Measurements from ENCODE around the gene STK11IP.

The STK11IP gene

DNA sequence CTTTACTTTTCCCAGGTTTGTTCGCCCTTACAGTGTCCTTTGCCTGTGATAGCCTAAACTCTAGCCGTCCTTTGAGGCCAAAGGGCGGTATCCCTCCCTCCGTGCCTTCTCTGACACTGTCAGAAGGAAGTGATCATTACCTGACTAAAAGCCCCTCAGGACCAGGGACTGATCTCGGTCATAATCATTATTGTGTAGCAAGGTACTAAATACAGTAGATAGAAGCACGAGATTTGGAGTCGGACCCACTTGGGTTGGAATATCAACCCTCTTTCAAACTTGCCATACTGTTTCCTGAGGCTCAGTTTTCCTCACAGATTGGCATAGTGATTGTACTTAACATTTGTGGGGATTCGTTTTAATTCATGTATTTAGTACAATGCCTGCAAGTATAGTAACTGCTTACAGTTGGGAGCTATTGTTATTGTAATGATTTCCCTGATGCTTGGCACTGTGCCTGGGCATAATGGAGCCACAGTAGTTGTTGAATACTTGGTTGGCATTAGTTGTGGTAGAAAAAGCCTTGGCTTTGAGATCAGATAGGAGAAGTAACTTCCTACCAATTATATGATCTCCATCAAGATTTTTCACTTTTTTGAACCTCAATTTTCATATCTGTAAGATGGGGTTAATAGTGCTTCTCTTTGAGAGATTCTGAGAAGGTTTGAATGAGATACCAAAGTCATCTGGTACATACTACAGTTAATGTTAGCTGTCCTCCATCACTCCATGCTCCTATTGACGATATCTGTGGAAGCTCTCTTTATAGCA lies 836 bp downstream of the STK11IP start:
- no peaks in the 10 kb centered on the region for H3K36me3 ChIP-seq (ENCODE audit: control insufficient read depth, low read depth, low read length)
- H3K4me3 ChIP-seq (ENCODE audit: low read length), result peak overlapping the region; percentile 96
- H3K9me3 ChIP-seq (ENCODE audit: control insufficient read depth, low read depth, low read length), result no peaks in the 10 kb centered on the region
- H3K4me1 ChIP-seq (ENCODE audit: control insufficient read depth, low read depth, low read length), result peaks cover 14% of the 10 kb centered on the region
- peak overlapping the region; percentile 59 for H3K9ac ChIP-seq (ENCODE audit: low read length)
- H3K27ac ChIP-seq (ENCODE audit: low read length), result peak overlapping the region; percentile 67
- H3K27me3 ChIP-seq (ENCODE audit: control insufficient read depth, insufficient read depth, low read length), result no peaks in the 10 kb centered on the region

DNA sequence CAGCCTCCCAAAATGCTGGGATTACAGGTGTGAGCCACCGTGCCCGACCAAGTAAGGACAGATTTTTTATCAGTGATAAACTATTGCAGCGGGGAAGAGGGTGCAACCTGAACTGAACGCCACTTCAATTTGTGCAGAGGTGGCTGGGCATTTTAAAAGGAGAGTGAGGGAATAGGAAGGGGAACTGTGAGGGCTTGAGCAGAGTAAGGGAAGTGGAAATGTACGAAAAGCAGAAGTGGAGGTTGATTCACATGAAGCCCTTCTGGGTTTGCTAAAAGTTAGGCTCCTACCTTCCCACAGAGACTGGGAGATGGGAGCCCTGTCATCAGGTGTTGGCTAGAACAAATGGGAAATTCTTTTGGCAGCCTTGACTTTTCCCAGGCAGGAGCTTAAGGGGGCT lies 6.1 kb downstream of the STK11IP start:
- H3K27me3 ChIP-seq (ENCODE audit: control insufficient read depth, insufficient read depth, low read length), result no peaks in the 10 kb centered on the region
- H3K4me1 ChIP-seq (ENCODE audit: control insufficient read depth, low read depth, low read length), result no peaks in the 10 kb centered on the region
- no peak overlapping the region for H3K9ac ChIP-seq (ENCODE audit: low read length)
- no peak overlapping the region for H3K27ac ChIP-seq (ENCODE audit: low read length)
- peaks cover 12% of the 10 kb centered on the region for H3K36me3 ChIP-seq (ENCODE audit: control insufficient read depth, low read depth, low read length)
- no peak overlapping the region for H3K4me3 ChIP-seq (ENCODE audit: low read length)
- H3K9me3 ChIP-seq (ENCODE audit: control insufficient read depth, low read depth, low read length), result no peaks in the 10 kb centered on the region

DNA sequence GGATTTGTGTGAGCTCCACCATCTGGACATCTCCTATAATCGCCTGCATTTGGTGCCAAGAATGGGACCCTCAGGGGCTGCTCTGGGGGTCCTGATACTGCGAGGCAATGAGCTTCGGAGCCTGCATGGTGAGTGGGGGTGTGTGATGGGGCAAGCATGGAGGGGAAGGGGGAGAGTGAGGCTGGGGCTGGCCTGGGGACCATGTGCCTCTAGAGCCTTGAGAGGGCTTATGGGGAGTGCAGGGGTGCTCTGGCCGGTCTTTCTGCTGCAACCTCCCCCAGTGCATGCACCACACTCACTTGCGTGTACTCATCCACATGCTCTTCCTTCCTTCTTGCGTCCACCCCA lies 7.9 kb downstream of the STK11IP start:
- no peaks in the 10 kb centered on the region for H3K27me3 ChIP-seq (ENCODE audit: control insufficient read depth, insufficient read depth, low read length)
- H3K4me1 ChIP-seq (ENCODE audit: control insufficient read depth, low read depth, low read length), result no peaks in the 10 kb centered on the region
- H3K9ac ChIP-seq (ENCODE audit: low read length), result no peak overlapping the region
- H3K4me3 ChIP-seq (ENCODE audit: low read length), result no peak overlapping the region
- peaks cover 12% of the 10 kb centered on the region for H3K36me3 ChIP-seq (ENCODE audit: control insufficient read depth, low read depth, low read length)
- H3K9me3 ChIP-seq (ENCODE audit: control insufficient read depth, low read depth, low read length), result no peaks in the 10 kb centered on the region
- no peak overlapping the region for H3K27ac ChIP-seq (ENCODE audit: low read length)

DNA sequence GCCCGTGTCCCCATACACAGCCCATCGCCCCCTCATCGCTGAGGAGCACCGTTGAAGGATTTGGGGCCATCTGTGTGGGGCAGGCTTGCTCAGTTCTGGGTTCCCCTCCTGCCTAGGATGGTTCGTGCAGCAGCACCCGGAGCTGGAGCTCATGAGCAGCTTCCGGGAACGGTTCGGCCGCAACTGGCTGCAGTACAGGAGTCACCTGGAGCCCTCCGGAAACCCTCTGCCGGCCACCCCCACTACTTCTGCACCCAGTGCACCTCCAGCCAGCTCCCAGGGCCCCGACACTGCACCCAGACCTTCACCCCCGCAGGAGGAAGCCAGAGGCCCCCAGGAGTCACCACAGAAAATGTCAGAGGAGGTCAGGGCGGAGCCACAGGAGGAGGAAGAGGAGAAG lies 10.3 kb downstream of the STK11IP start:
- no peak overlapping the region for H3K27ac ChIP-seq (ENCODE audit: low read length)
- H3K36me3 ChIP-seq (ENCODE audit: control insufficient read depth, low read depth, low read length), result peaks cover 17% of the 10 kb centered on the region
- H3K9me3 ChIP-seq (ENCODE audit: control insufficient read depth, low read depth, low read length), result no peaks in the 10 kb centered on the region
- H3K4me1 ChIP-seq (ENCODE audit: control insufficient read depth, low read depth, low read length), result no peaks in the 10 kb centered on the region
- no peaks in the 10 kb centered on the region for H3K27me3 ChIP-seq (ENCODE audit: control insufficient read depth, insufficient read depth, low read length)
- no peak overlapping the region for H3K4me3 ChIP-seq (ENCODE audit: low read length)
- no peak overlapping the region for H3K9ac ChIP-seq (ENCODE audit: low read length)

DNA sequence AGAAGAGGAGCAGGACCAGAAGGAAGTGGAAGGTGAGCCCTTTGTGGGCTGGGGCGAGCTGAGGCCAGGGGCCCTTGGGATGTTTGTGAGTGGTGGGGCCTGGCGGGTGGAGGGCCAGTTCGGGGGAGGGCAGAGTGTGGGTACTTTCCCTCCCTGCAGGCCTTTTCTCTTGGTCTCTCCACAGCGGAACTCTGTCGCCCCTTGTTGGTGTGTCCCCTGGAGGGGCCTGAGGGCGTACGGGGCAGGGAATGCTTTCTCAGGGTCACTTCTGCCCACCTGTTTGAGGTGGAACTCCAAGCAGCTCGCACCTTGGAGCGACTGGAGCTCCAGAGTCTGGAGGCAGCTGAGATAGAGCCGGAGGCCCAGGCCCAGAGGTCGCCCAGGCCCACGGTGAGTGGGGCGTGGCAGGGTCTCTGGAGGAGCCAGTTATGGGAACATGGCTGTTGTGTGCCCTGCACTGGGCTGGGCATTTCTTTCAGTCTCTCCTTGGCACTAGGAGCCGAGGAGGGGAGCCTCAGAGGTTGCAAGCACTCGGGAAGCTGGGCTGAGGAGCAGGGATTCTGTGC lies 10.8 kb downstream of the STK11IP start:
- Histone ChIP-seq H3K27me3 (ENCODE audit: control insufficient read depth, insufficient read depth, low read length) (no peaks in the 10 kb centered on the region), H3K9ac (ENCODE audit: low read length) (no peak overlapping the region), H3K27ac (ENCODE audit: low read length) (no peak overlapping the region), H3K36me3 (ENCODE audit: control insufficient read depth, low read depth, low read length) (peaks cover 17% of the 10 kb centered on the region), H3K4me1 (ENCODE audit: control insufficient read depth, low read depth, low read length) (no peaks in the 10 kb centered on the region), H3K9me3 (ENCODE audit: control insufficient read depth, low read depth, low read length) (no peaks in the 10 kb centered on the region), H3K4me3 (ENCODE audit: low read length) (no peak overlapping the region)

DNA sequence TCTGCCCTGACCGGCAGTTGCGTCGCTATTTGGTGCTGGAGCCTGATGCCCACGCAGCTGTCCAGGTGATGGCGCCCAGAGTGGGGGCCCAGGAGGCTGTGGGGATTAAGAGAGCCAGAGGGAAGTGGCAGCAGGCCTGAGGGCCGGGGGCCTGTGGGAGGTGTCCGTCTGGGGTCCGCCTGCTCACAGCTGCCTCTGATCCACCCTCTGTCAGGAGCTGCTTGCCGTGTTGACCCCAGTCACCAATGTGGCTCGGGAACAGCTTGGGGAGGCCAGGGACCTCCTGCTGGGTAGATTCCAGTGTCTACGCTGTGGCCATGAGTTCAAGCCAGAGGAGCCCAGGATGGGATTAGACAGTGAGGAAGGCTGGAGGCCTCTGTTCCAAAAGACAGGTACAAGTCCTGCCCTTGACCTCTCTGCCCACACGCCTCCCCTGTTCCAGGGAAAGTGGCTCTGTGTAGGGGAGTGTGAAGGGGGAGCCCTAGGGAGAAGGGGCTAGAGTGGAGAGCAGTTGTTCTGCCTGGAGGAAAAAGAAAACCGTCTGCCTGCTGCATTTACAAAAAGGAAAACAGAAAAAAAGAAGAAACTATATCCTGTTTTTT lies 11.6 kb downstream of the STK11IP start:
- no peak overlapping the region for H3K27ac ChIP-seq (ENCODE audit: low read length)

DNA sequence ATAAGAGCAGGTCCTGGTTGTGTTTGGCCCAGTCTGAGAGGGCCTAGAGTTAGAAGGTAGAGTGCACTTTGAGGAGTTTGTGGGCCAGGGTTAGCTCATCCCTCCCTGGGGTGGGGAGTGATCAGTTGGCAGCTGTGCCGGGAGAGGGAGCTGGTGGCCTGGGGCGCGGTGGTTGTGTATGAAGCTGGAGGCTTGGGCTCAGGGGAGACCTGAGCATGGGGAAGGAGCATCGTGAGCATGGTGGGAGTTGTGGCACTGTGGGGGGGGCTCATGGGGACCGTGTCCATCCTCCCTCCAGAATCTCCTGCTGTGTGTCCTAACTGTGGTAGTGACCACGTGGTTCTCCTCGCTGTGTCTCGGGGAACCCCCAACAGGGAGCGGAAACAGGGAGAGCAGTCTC lies 13.6 kb downstream of the STK11IP start:
- Histone ChIP-seq H3K4me3 (ENCODE audit: low read length) (no peak overlapping the region), H3K36me3 (ENCODE audit: control insufficient read depth, low read depth, low read length) (peaks cover 13% of the 10 kb centered on the region), H3K9ac (ENCODE audit: low read length) (no peak overlapping the region), H3K4me1 (ENCODE audit: control insufficient read depth, low read depth, low read length) (no peaks in the 10 kb centered on the region), H3K9me3 (ENCODE audit: control insufficient read depth, low read depth, low read length) (no peaks in the 10 kb centered on the region), H3K27ac (ENCODE audit: low read length) (no peak overlapping the region), H3K27me3 (ENCODE audit: control insufficient read depth, insufficient read depth, low read length) (no peaks in the 10 kb centered on the region)

More for the DNA sequence above, 11.6 kb downstream of the STK11IP start:
- H3K36me3 ChIP-seq (ENCODE audit: control insufficient read depth, low read depth, low read length), result peaks cover 17% of the 10 kb centered on the region
- no peak overlapping the region for H3K9ac ChIP-seq (ENCODE audit: low read length)
- H3K27me3 ChIP-seq (ENCODE audit: control insufficient read depth, insufficient read depth, low read length), result no peaks in the 10 kb centered on the region
- no peaks in the 10 kb centered on the region for H3K4me1 ChIP-seq (ENCODE audit: control insufficient read depth, low read depth, low read length)
- H3K4me3 ChIP-seq (ENCODE audit: low read length), result no peak overlapping the region
- H3K9me3 ChIP-seq (ENCODE audit: control insufficient read depth, low read depth, low read length), result no peaks in the 10 kb centered on the region

DNA sequence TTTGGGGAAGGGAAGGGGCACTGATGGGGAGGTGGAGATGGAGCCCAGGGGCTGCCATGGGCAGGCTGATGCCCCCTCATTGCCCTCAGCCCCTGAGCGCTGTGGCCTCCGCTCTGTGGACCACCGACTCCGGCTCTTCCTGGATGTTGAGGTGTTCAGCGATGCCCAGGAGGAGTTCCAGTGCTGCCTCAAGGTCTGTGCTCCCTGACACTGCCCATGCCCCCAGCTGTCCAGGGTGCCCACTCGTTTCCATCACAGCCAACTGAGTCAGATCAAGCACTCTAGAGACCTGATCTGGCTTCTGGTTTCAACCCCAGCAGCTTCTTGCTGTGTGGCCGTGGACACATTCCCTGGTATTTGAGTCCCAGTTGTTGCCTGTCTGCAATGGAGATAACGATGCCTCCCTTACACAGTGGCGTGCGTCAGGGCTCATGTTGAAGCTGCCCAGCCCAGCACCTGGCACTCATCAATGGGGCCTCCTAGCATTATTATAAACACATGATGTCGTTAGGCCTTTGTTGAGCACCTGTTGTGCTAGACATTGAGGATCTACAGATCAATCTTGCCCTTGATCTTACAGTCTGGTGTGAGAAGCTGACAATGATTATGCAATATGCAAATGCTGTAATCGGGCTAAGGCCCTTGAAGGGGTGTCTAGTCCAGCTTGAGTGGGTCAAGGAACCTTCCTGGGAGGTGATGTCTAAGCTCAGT lies 14.4 kb downstream of the STK11IP start:
- Histone ChIP-seq H3K4me1 (ENCODE audit: control insufficient read depth, low read depth, low read length) (no peaks in the 10 kb centered on the region), H3K4me3 (ENCODE audit: low read length) (no peak overlapping the region), H3K9ac (ENCODE audit: low read length) (no peak overlapping the region), H3K27ac (ENCODE audit: low read length) (no peak overlapping the region), H3K27me3 (ENCODE audit: control insufficient read depth, insufficient read depth, low read length) (no peaks in the 10 kb centered on the region), H3K9me3 (ENCODE audit: control insufficient read depth, low read depth, low read length) (no peaks in the 10 kb centered on the region), H3K36me3 (ENCODE audit: control insufficient read depth, low read depth, low read length) (peaks cover 7% of the 10 kb centered on the region)

DNA sequence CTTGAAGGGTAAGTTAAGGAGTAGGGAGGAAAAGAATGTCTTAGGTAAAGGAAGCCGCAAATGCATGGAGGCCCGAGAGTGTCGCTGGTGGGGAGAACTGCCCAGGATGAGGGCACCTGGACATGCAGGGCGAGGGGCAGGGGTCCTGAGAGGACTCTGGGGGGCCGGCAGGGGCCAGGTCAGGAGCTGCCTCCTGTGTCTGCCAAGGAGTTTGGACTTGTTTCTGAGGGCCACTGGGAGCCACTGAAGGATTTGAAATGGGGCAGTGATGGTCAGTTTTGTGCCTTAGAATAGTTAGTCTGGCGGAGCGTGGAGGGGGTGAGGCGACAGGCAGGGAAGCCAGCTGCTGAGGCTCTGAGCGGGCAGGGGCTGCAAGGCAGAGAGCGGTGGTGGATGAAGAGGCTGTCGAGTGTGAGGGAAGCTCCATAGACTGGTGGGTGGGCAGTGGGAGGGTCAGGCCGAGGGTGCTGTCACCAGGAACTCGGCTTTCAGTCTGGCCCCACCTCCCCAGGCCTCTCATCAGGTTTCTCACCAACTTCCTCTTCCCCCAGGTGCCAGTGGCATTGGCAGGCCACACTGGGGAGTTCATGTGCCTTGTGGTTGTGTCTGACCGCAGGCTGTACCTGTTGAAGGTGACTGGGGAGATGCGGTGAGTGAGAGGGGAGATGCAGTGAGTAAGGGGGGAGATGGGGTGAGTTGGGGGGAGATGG lies 15.1 kb downstream of the STK11IP start:
- no peaks in the 10 kb centered on the region for H3K27me3 ChIP-seq (ENCODE audit: control insufficient read depth, insufficient read depth, low read length)
- H3K9me3 ChIP-seq (ENCODE audit: control insufficient read depth, low read depth, low read length), result no peaks in the 10 kb centered on the region
- peaks cover 7% of the 10 kb centered on the region for H3K36me3 ChIP-seq (ENCODE audit: control insufficient read depth, low read depth, low read length)
- no peak overlapping the region for H3K4me3 ChIP-seq (ENCODE audit: low read length)
- no peak overlapping the region for H3K9ac ChIP-seq (ENCODE audit: low read length)
- H3K4me1 ChIP-seq (ENCODE audit: control insufficient read depth, low read depth, low read length), result no peaks in the 10 kb centered on the region
- no peak overlapping the region for H3K27ac ChIP-seq (ENCODE audit: low read length)

DNA sequence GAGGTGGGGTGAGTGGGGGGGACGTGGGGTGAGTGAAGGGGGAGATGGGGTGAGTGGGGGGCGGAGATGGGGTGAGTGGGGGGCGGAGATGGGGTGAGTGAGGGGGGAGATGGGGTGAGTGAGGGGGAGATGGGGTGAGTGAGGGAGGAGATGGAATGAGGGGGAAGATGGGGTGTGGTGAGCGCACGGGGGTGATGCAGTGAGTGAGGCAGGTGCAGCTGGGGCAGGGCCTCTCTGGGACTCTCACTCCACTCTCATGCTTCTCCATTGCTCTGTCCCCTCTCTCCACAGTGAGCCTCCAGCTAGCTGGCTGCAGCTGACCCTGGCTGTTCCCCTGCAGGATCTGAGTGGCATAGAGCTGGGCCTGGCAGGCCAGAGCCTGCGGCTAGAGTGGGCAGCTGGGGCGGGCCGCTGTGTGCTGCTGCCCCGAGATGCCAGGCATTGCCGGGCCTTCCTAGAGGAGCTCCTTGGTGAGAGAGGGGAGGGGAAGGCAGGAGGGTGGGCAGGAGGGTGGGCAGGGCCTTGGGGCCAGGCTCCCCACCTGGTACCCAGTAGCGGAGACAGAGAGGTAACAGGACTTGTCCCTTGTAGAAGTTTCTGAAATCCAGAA lies 15.9 kb downstream of the STK11IP start:
- Histone ChIP-seq H3K4me1 (ENCODE audit: control insufficient read depth, low read depth, low read length) (no peaks in the 10 kb centered on the region), H3K9ac (ENCODE audit: low read length) (no peak overlapping the region), H3K4me3 (ENCODE audit: low read length) (no peak overlapping the region), H3K36me3 (ENCODE audit: control insufficient read depth, low read depth, low read length) (peaks cover 7% of the 10 kb centered on the region), H3K9me3 (ENCODE audit: control insufficient read depth, low read depth, low read length) (no peaks in the 10 kb centered on the region), H3K27me3 (ENCODE audit: control insufficient read depth, insufficient read depth, low read length) (no peaks in the 10 kb centered on the region), H3K27ac (ENCODE audit: low read length) (no peak overlapping the region)
